Measurements from ENCODE around the gene TRAF7.

Gene TRAF7

DNA sequence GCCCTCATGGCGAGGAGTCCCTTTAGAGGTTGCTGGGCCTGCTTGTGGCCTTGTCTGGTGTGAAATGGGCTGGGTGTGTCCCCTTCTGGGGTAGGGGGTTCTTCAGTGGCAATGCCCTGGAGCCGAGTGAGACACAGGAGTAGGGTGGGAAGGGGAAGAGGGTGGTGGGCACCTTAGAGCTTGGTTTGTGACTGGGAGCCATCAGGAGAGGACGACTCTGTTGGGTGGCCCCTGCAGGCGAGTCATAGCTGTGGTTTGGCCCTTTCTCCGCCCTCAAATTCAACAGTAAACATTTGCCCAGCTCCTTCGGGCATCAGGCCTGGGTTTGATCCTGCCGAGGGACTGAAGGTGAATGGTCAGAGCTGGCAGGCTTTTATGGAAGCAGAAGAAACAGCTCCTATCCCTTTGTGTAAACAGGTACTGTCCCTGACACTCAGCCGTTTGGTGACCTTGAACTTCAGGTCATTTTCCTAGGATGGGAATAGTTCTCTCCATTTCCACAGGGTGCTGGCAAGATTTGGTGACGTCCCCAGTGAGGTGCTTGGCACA lies 70.7 kb downstream of the TRAF7 start:
- no peak for DNase-seq

DNA sequence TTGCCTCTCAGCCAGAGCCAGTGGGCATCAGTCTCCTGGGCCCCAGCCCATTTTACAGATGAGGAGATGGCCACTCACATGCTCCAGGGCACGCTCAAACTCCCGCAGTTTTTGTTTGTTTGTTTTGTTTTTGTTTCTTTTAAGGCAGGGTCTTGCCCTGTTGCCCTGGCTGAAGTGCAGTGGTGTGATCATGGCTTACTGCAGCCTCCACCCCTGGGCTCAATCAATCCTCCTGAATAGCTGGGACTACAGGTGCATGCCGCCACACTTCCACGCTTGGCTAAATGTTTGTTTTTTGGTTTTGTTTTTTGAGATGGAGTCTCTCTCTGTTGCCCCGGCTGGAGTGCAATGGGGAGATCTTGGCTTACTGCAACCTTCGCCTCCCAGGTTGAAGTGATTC lies 71.3 kb downstream of the TRAF7 start:
- no peak for DNase-seq
